Mammary epithelial cell (primary cell): ENCODE measurements around the gene FCHSD2.

Source experiments
- CTCF ChIP-seq, 2 donors: IDR thresholded peaks in 1 of 2; conservative IDR thresholded peaks in 1 of 2; 2 replicates each; pipeline ENCODE4 v1.5.1; 2011 to 2012; ENCODE audit warnings: inconsistent platforms in 2 of 2, low read length in 2 of 2, mild to moderate bottlenecking in 2 of 2, control low read depth in 1 of 2, low read depth in 1 of 2; ENCODE audit not compliant: insufficient read depth in 1 of 2; ENCODE audit errors: extremely low read depth in 1 of 2
- EZH2 ChIP-seq: IDR thresholded peaks from 2 replicates; pipeline ENCODE4 v1.6.1; 2012; ENCODE audit warnings: low read length, inconsistent platforms, borderline replicate concordance

GRCh38 chr11:72848846-72849466 is 293.2 kb downstream of the FCHSD2 start:
- TF ChIP-seq CTCF (conservative IDR thresholded peaks at IDR 0.05 in 1 of 2, IDR thresholded peaks at IDR 0.05 in 1 of 2; ENCODE audit: extremely low read depth in 1 of 2, insufficient read depth in 1 of 2, low read depth in 1 of 2, low read length in 2 of 2) (peak; percentile 68 to 83), EZH2 (no peak)
